Mucosa of descending colon (tissue), 3 donors: ENCODE results near the gene CEP131. TPM values are rescaled to one million over a fixed set of nuclear protein-coding genes. Genes with fewer than 3 reads are reported as not detected.

Source experiments
- ATAC-seq: fragments of 200-7000 bp; cut with Tn5 transposase; one replicate; pipeline ENCODE4 v1.9.1; 2020; ENCODE audit warnings: mild to moderate bottlenecking, moderate library complexity
- DNase-seq, 3 donors: peaks; one replicate each; pipeline ENCODE4 v3.0.0-alpha.2; 2020
- H3K36me3 ChIP-seq: fragments of 200-600 bp; one replicate; pipeline ENCODE4 v1.8.0; 2021; ENCODE audit warnings: low read depth, mild to moderate bottlenecking
- H3K4me1 ChIP-seq: fragments of 200-600 bp; one replicate; pipeline ENCODE4 v1.8.0; 2021; ENCODE audit warnings: low read depth, mild to moderate bottlenecking
- H3K4me3 ChIP-seq: fragments of 200-600 bp; one replicate; pipeline ENCODE4 v1.8.0; 2021; ENCODE audit warnings: mild to moderate bottlenecking
- H3K9me3 ChIP-seq: fragments of 200-600 bp; one replicate; pipeline ENCODE4 v1.8.0; 2021; ENCODE audit warnings: mild to moderate bottlenecking
- CTCF ChIP-seq: fragments of 200-600 bp; IDR thresholded peaks from one replicate; pipeline ENCODE4 v1.8.0; 2022; ENCODE audit warnings: antibody characterized with exemption, mild to moderate bottlenecking
- intact Hi-C, 2 donors: fragments of 100-400 bp; cut with DNase I in 1 of 2; cut with micrococcal nuclease in 1 of 2; formaldehyde crosslinking; loops; one replicate each; pipeline versions ENCODE4 v1.11.0 to v1.11.1; 2022; cut with DNase I, micrococcal nuclease
- total RNA-seq, 3 donors: library from RNA; stranded (reverse); fragmentation: NEBNext Ultra II Directional in 2 of 3; extraction: Animal tissue kit (Norgen Biotek cat#: 25700) in 2 of 3; gene quantifications; one replicate each; pipeline versions ENCODE4 v1.2.1 to v1.2.4, GENCODE V29; 2021 to 2023
- donor health status: DM: no; HTN: no; CAD: no; lungs with moderate emphysema.
- donor health status: DM: no; HTN: no; CAD: no.
- donor health status: DM: no; HTN: yes; CAD: no.

CEP131 gene
- total RNA-seq, 3 donors from 2014 or later: 5.7 to 9.3 (median 8.7) TPM

- ATAC-seq (no peak), DNase-seq (no peak)
- Histone ChIP-seq H3K4me3 (no peak overlapping the region), H3K4me1 (no peaks in the 10 kb centered on the region), H3K36me3 (no peaks in the 10 kb centered on the region), H3K9me3 (no peaks in the 10 kb centered on the region)
- intact Hi-C loops: no loop called here
- TF ChIP-seq CTCF: no peak
Observed at GRCh38 chr17:81179220-81179619, 43.5 kb downstream of the CEP131 start.

- no peak for TF ChIP-seq CTCF
- no peak overlapping the region for H3K4me3 ChIP-seq
- no peaks in the 10 kb centered on the region for H3K36me3 ChIP-seq
- intact Hi-C loops: no loop called here
- no peak for ATAC-seq
- no peak for DNase-seq
- no peaks in the 10 kb centered on the region for H3K9me3 ChIP-seq
- H3K4me1 ChIP-seq: no peaks in the 10 kb centered on the region
Observed at GRCh38 chr17:81178136-81179091, 44.4 kb downstream of the CEP131 start.

GRCh38 chr17:81176666-81177065, 46.1 kb downstream of the CEP131 start:
- ATAC-seq: no peak
- H3K4me1 ChIP-seq: no peaks in the 10 kb centered on the region
- intact Hi-C loops: no loop called here
- no peak for TF ChIP-seq CTCF
- no peak overlapping the region for H3K4me3 ChIP-seq
- no peaks in the 10 kb centered on the region for H3K36me3 ChIP-seq
- H3K9me3 ChIP-seq: no peaks in the 10 kb centered on the region
- no peak for DNase-seq

GRCh38 chr17:81173762-81174155, 49.0 kb downstream of the CEP131 start:
- no peak for DNase-seq
- H3K9me3 ChIP-seq: no peaks in the 10 kb centered on the region

GRCh38 chr17:81173052-81173761, 49.6 kb downstream of the CEP131 start:
- no peaks in the 10 kb centered on the region for H3K36me3 ChIP-seq
- H3K9me3 ChIP-seq: no peaks in the 10 kb centered on the region
- DNase-seq (no peak), ATAC-seq (no peak)
- TF ChIP-seq CTCF: no peak
- intact Hi-C loops: no loop called here
- H3K4me3 ChIP-seq: no peak overlapping the region
- no peaks in the 10 kb centered on the region for H3K4me1 ChIP-seq

More at GRCh38 chr17:81173762-81174155, 49.0 kb downstream of the CEP131 start:
- no peak for ATAC-seq
- no peaks in the 10 kb centered on the region for H3K36me3 ChIP-seq
- H3K4me3 ChIP-seq: no peak overlapping the region
- intact Hi-C loops: no loop called here
- H3K4me1 ChIP-seq: no peaks in the 10 kb centered on the region
- TF ChIP-seq CTCF: no peak
